OCI-LY7 (cell line): ENCODE measurements around the gene TPM2. TPM values are rescaled to one million over a fixed set of nuclear protein-coding genes. Genes with fewer than 3 reads are reported as not detected.

ENCODE experiments used
- BruUV-seq: library from RNA; stranded (reverse); fragments of 400-500 nt; replicated peaks from 2 replicates; lab custom pipeline; 2021; lab: Mats Ljungman, UMichigan
- CTCF ChIA-PET: fragments of 300-600 bp; sonication (Branson Sonifier 250); formaldehyde crosslinking; loops from one replicate; lab custom pipeline; 2022; ENCODE audit warnings: antibody characterized with exemption; ENCODE audit not compliant: unreplicated experiment; lab: Charles Lee
- POLR2A ChIA-PET: fragments of 300-600 bp; sonication (Branson Sonifier 250); formaldehyde crosslinking; loops from one replicate; lab custom pipeline; 2022; ENCODE audit warnings: antibody characterized with exemption; lab: Charles Lee
- DNase-seq: peaks from one replicate; pipeline ENCODE4 v3.0.0-alpha.2; 2015; ENCODE audit warnings: low spot score
- H2AFZ ChIP-seq: fragments of 200-600 bp; sonication (generic), shearing (Covaris generic); 2 replicates; pipeline ENCODE4 v1.6.1; 2014; ENCODE audit warnings: mild to moderate bottlenecking, antibody characterized with exemption, low read length, moderate library complexity
- H3K27ac ChIP-seq: fragments of 200-600 bp; sonication (generic); 2 replicates; pipeline ENCODE4 v1.5.1; 2014; ENCODE audit warnings: mixed run types, low read depth, mild to moderate bottlenecking, moderate library complexity, low read length, inconsistent platforms; ENCODE audit not compliant: poor library complexity, severe bottlenecking
- H3K36me3 ChIP-seq: fragments of 200-600 bp; sonication (generic); 2 replicates; pipeline ENCODE4 v1.6.1; 2014; ENCODE audit warnings: mild to moderate bottlenecking, antibody characterized with exemption, low read length, moderate library complexity, mixed read lengths; ENCODE audit not compliant: insufficient read depth
- H3K4me1 ChIP-seq: fragments of 200-600 bp; sonication (generic); 2 replicates; pipeline ENCODE4 v1.5.1; 2014; ENCODE audit warnings: mild to moderate bottlenecking, low read length; ENCODE audit not compliant: insufficient read depth, poor library complexity, severe bottlenecking
- H3K4me2 ChIP-seq: fragments of 200-600 bp; sonication (generic); 2 replicates; pipeline ENCODE4 v1.6.1; 2014; ENCODE audit warnings: mild to moderate bottlenecking, low read length
- H3K4me3 ChIP-seq: fragments of 200-600 bp; sonication (generic); 2 replicates; pipeline ENCODE4 v1.5.1; 2014; ENCODE audit warnings: mild to moderate bottlenecking, low read depth, low read length; ENCODE audit not compliant: poor library complexity, severe bottlenecking
- H3K79me2 ChIP-seq: fragments of 200-600 bp; sonication (generic); 2 replicates; pipeline ENCODE4 v1.6.1; 2016; ENCODE audit warnings: low read depth, mild to moderate bottlenecking, low read length, moderate library complexity, mixed read lengths; ENCODE audit not compliant: insufficient read depth
- H3K9me2 ChIP-seq: fragments of 200-600 bp; sonication (generic); 2 replicates; pipeline ENCODE4 v1.6.1; 2016; ENCODE audit warnings: mild to moderate bottlenecking, low read length, mixed read lengths; ENCODE audit not compliant: insufficient read depth
- H3K9me3 ChIP-seq: fragments of 200-600 bp; sonication (generic); 2 replicates; pipeline ENCODE4 v1.6.1; 2014; ENCODE audit warnings: mild to moderate bottlenecking, mixed run types, low read length, mixed read lengths
- H4K20me1 ChIP-seq: fragments of 200-600 bp; sonication (generic); 2 replicates; pipeline ENCODE4 v1.6.1; 2014; ENCODE audit warnings: mild to moderate bottlenecking, antibody characterized with exemption, low read length, moderate library complexity, mixed read lengths; ENCODE audit not compliant: insufficient read depth
- CTCF ChIP-seq: fragments of 200-600 bp; sonication (generic); conservative IDR thresholded peaks from 2 replicates; pipeline ENCODE4 v1.5.1; 2014; ENCODE audit warnings: mild to moderate bottlenecking, antibody characterized with exemption, low read length, moderate library complexity, mixed read lengths
- EZH2phosphoT487 ChIP-seq: fragments of 200-600 bp; sonication (generic); IDR thresholded peaks from 2 replicates; pipeline ENCODE4 v1.6.1; 2018; ENCODE audit warnings: low read depth, borderline replicate concordance, mild to moderate bottlenecking, mixed run types, antibody characterized with exemption, low read length, moderate library complexity, mixed read lengths
- intact Hi-C: fragments of 100-400 bp; cut with micrococcal nuclease; formaldehyde crosslinking; loops from one replicate; pipeline ENCODE4 v1.10.0; 2022; ENCODE audit not compliant: unreplicated experiment
- total RNA-seq, 2 experiments: library from RNA; depleted of rRNA in 1 of 2; stranded (reverse); fragments of >200 nt in 1 of 2; shearing (Covaris generic) in 1 of 2; gene quantifications; 2 replicates each; pipeline ENCODE4 v1.2.3, GENCODE V29; 2014 to 2022

Gene TPM2
- total RNA-seq, 2 experiments from 2014 or later = 2.5 TPM; not detected in 1

GRCh38 chr9:35679766-35680330 lies 9.9 kb downstream of the TPM2 start:
- TF ChIP-seq CTCF (no peak), EZH2phosphoT487 (no peak)
- DNase-seq = no peak
- POLR2A ChIA-PET = interaction anchor here (0.6 to 2.2 kb wide), 6 partner anchors 8 to 45 kb away, joined by 4 to 13 read pairs (median 7); partner anchors contain the start of gene ARHGEF39
- H3K9me2 ChIP-seq = no peaks in the 10 kb centered on the region
- H3K9me3 ChIP-seq = no peaks in the 10 kb centered on the region
- peak overlapping the region; percentile 55 for H3K4me2 ChIP-seq
- BruUV-seq = no TSS peak
- no peak overlapping the region for H3K27ac ChIP-seq
- intact Hi-C loops = no loop called here
- H2AFZ ChIP-seq = peak overlapping the region; percentile 24; the same call in 1 of the 2 replicates
- H3K4me1 ChIP-seq = peaks cover 30% of the 10 kb centered on the region
- no peaks in the 10 kb centered on the region for H3K79me2 ChIP-seq
- H4K20me1 ChIP-seq = no peaks in the 10 kb centered on the region
- no peaks in the 10 kb centered on the region for H3K36me3 ChIP-seq
- H3K4me3 ChIP-seq = peak overlapping the region; percentile 26
- CTCF ChIA-PET = interaction anchor here (0.6 kb wide), 1 partner anchor 33 kb away, joined by 3 read pairs; no protein-coding TSS in a partner anchor

- no peaks in the 10 kb centered on the region for H3K36me3 ChIP-seq
- intact Hi-C loops = no loop called here
- H3K79me2 ChIP-seq = no peaks in the 10 kb centered on the region
- H2AFZ ChIP-seq = no peak overlapping the region
- peaks cover 30% of the 10 kb centered on the region for H3K4me1 ChIP-seq
- no peak for DNase-seq
- no TSS peak for BruUV-seq
- CTCF ChIA-PET = no interaction called here
- no peaks in the 10 kb centered on the region for H4K20me1 ChIP-seq
- no peak overlapping the region for H3K4me2 ChIP-seq
- H3K9me3 ChIP-seq = no peaks in the 10 kb centered on the region
- TF ChIP-seq CTCF (no peak), EZH2phosphoT487 (no peak)
- H3K27ac ChIP-seq = no peak overlapping the region
- no peak overlapping the region for H3K4me3 ChIP-seq
- no peaks in the 10 kb centered on the region for H3K9me2 ChIP-seq
- POLR2A ChIA-PET = interaction anchor here (1.7 to 2.2 kb wide), 2 partner anchors 9 to 14 kb away, joined by 8 to 13 read pairs; partner anchors contain the start of gene ARHGEF39
These were observed 10.6 kb downstream of the TPM2 start for GRCh38 chr9:35679091-35679490.
